B cell (primary cell): ENCODE measurements around the gene INSIG2. TPM values are rescaled to one million over a fixed set of nuclear protein-coding genes. Genes with fewer than 3 reads are reported as not detected.
A peak's percentile ranks its signal among the peaks of the same experiment; 100 is the strongest.

Experiments used
- ATAC-seq: fragments of 200-7000 bp; cut with Tn5 transposase; one replicate; pipeline ENCODE4 v1.10.0; 2021; ENCODE audit warnings: low read depth, mild to moderate bottlenecking, moderate number of reproducible peaks, moderate library complexity
- CTCF ChIA-PET: fragments of 350-600 bp; sonication (Branson Sonifier 250); formaldehyde crosslinking; loops from one replicate; lab custom pipeline; 2021; ENCODE audit warnings: antibody characterized with exemption, inconsistent platforms; lab: Charles Lee
- POLR2A ChIA-PET: fragments of 350-600 bp; sonication (Branson Sonifier 250); formaldehyde crosslinking; loops from one replicate; lab custom pipeline; 2021; ENCODE audit warnings: antibody characterized with exemption; lab: Charles Lee
- DNase-seq: peaks from one replicate; pipeline ENCODE4 v3.0.0; 2013
- H2AFZ ChIP-seq: 2 replicates; pipeline ENCODE4 v1.6.1; 2012; ENCODE audit warnings: mild to moderate bottlenecking, low read depth, low read length; ENCODE audit not compliant: insufficient read depth, poor library complexity, severe bottlenecking
- H3K27ac ChIP-seq, 2 donors: 1 replicate in 1 of 2; 2 replicates in 1 of 2; pipeline ENCODE4 v1.5.1; 2012 to 2013; ENCODE audit warnings: low read length in 2 of 2, mild to moderate bottlenecking in 2 of 2, moderate library complexity in 1 of 2
- H3K27me3 ChIP-seq, 4 experiments: fragments of 200-600 bp in 1 of 4; sonication (generic) in 1 of 4; replicated peaks in 1 of 4; 1 replicate in 2 of 4; 2 replicates in 2 of 4; pipeline versions ENCODE4 v1.6.1 to v1.7.0; 2013 to 2016; ENCODE audit warnings: low read length in 3 of 4, mild to moderate bottlenecking in 2 of 4, mixed read lengths in 1 of 4, moderate library complexity in 1 of 4; ENCODE audit not compliant: insufficient read depth in 4 of 4, control insufficient read depth in 3 of 4; ENCODE audit errors: control extremely low read depth in 1 of 4
- H3K36me3 ChIP-seq, 2 experiments: replicated peaks in 1 of 2; 1 replicate in 1 of 2; 2 replicates in 1 of 2; pipeline versions ENCODE4 v1.6.1 to v1.7.1; 2013; ENCODE audit warnings: low read length in 1 of 2; ENCODE audit not compliant: insufficient read depth in 2 of 2, control insufficient read depth in 1 of 2; ENCODE audit errors: control extremely low read depth in 1 of 2, extremely low read depth in 1 of 2
- H3K4me1 ChIP-seq, 2 donors: fragments of 200-600 bp in 1 of 2; sonication (generic) in 1 of 2; 1 replicate in 1 of 2; 2 replicates in 1 of 2; pipeline versions ENCODE4 v1.5.1 to v1.6.1; 2013 to 2017; ENCODE audit warnings: low read length in 2 of 2; ENCODE audit not compliant: control insufficient read depth in 2 of 2, insufficient read depth in 2 of 2
- H3K4me2 ChIP-seq: replicated peaks from 2 replicates; pipeline ENCODE3; 2012; ENCODE audit warnings: mild to moderate bottlenecking, low read depth, low read length; ENCODE audit not compliant: poor library complexity, severe bottlenecking
- H3K4me3 ChIP-seq, 5 experiments: fragments of 200-600 bp in 1 of 5; sonication (generic) in 1 of 5; 1 replicate in 3 of 5; 2 replicates in 2 of 5; pipeline versions ENCODE4 v1.5.1 to v1.7.0; 2011 to 2016; ENCODE audit warnings: low read length in 4 of 5, mild to moderate bottlenecking in 4 of 5, low read depth in 2 of 5, control low read depth in 1 of 5, moderate library complexity in 1 of 5; ENCODE audit not compliant: insufficient read depth in 1 of 5; ENCODE audit errors: control extremely low read depth in 1 of 5, extremely low read depth in 1 of 5
- H3K79me2 ChIP-seq: fragments of 200-600 bp; sonication (generic); one replicate; pipeline ENCODE4 v1.6.0; 2016; ENCODE audit warnings: low read length; ENCODE audit not compliant: control insufficient read depth, insufficient read depth
- H3K9ac ChIP-seq: fragments of 200-600 bp; sonication (generic); 2 replicates; pipeline ENCODE4 v1.6.1; 2017; ENCODE audit warnings: mild to moderate bottlenecking, low read length, moderate library complexity
- H3K9me3 ChIP-seq, 3 donors: one replicate each; pipeline versions ENCODE4 v1.6.1 to v1.7.1; 2013; ENCODE audit warnings: low read length in 2 of 3; ENCODE audit not compliant: control insufficient read depth in 2 of 3, insufficient read depth in 1 of 3; ENCODE audit errors: control extremely low read depth in 1 of 3
- H4K20me1 ChIP-seq: 2 replicates; pipeline ENCODE4 v1.6.0; 2012; ENCODE audit warnings: mild to moderate bottlenecking, low read length; ENCODE audit not compliant: insufficient read depth, control insufficient read depth, poor library complexity, severe bottlenecking
- H3K27ac Mint-ChIP-seq: one replicate; pipeline ENCODE4 v1.8.0; 2021; ENCODE audit warnings: mixed read lengths
- H3K27me3 Mint-ChIP-seq: one replicate; pipeline ENCODE4 v1.8.0; 2021; ENCODE audit warnings: mixed read lengths
- H3K4me1 Mint-ChIP-seq: one replicate; pipeline ENCODE4 v1.8.0; 2021; ENCODE audit warnings: mixed read lengths
- H3K4me3 Mint-ChIP-seq: one replicate; pipeline ENCODE4 v1.8.0; 2021; ENCODE audit warnings: mixed read lengths
- H3K9me3 Mint-ChIP-seq: one replicate; pipeline ENCODE4 v1.8.0; 2022; ENCODE audit warnings: mixed read lengths; ENCODE audit not compliant: insufficient read depth
- CTCF ChIP-seq: fragments of 200-600 bp; IDR thresholded peaks from one replicate; pipeline ENCODE4 v1.8.0; 2022; ENCODE audit warnings: antibody characterized with exemption, mild to moderate bottlenecking
- EZH2 ChIP-seq: IDR thresholded peaks from 2 replicates; pipeline ENCODE4 v1.6.1; 2012; ENCODE audit warnings: borderline replicate concordance, low read depth, mild to moderate bottlenecking, moderate library complexity, low read length; ENCODE audit not compliant: insufficient read depth, poor library complexity, severe bottlenecking
- WGBS: methylation state at CpG from one replicate; pipeline ENCODE4 v1.1.5; 2013; ENCODE audit warnings: missing lambda C conversion rate; ENCODE audit not compliant: insufficient coverage; 5-methylcytosine and 5-hydroxymethylcytosine counted together
- intact Hi-C: fragments of 100-400 bp; cut with micrococcal nuclease; formaldehyde crosslinking; loops from one replicate; pipeline ENCODE4 v1.10.0; 2022
- polyA plus RNA-seq: library from polyadenylated mRNA; depleted of rRNA; stranded (reverse); fragments of >200 nt; gene quantifications from 2 replicates; pipeline ENCODE4 v1.2.3, GENCODE V29; 2012
- total RNA-seq, 2 donors: library from RNA; stranded (reverse); fragments of 120-200 nt in 1 of 2; gene quantifications; 1 replicate in 1 of 2; 2 replicates in 1 of 2; pipeline versions ENCODE4 v1.2.3 to v1.2.4, GENCODE V29; 2013 to 2022

INSIG2 gene
- total and polyA plus RNA-seq, 2 donors (not counting 1 experiment from before 2014, with no cell fraction given) = 14.2 to 29.5 TPM

DNA sequence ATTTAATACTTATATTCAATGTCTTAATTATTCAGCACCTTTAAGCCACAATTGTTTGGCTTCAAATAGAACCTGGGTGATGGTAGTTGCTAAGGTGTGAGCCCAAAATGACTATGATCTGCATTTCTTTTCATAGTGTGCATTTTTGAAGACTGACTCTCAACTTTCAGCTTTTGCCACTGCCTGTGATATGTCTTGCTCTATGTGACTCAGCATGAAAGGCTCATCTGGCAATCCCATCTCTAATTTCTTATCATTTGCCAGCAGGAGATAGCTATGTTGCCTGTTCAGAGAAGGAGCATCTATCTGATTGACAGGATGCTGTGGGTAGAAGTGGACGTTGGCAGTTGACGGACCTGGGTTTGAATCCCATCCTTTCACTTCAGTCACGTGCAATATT is 39.9 kb upstream of the INSIG2 start:
- Histone ChIP-seq H3K9ac (no peak overlapping the region), H3K27ac (no peak overlapping the region), H3K27me3 (peaks cover 0 to 9% (median 3%) of the 10 kb centered on the region in 4 experiments), H3K36me3 (no peaks in the 10 kb centered on the region), H3K4me3 (no peak overlapping the region), H3K9me3 (no peaks in the 10 kb centered on the region), H3K4me1 (peaks cover 0 to 5% of the 10 kb centered on the region in 2 donors), H3K79me2 (no peaks in the 10 kb centered on the region), H2AFZ (no peak overlapping the region), H3K4me2 (no peak overlapping the region), H4K20me1 (no peaks in the 10 kb centered on the region)
- no peak for TF ChIP-seq CTCF
- TF ChIP-seq EZH2 = no peak
- H3K4me3 Mint-ChIP-seq = no peak overlapping the region
- no peaks in the 10 kb centered on the region for H3K9me3 Mint-ChIP-seq
- no peak overlapping the region for H3K27ac Mint-ChIP-seq
- no peak for ATAC-seq
- peaks cover 10% of the 10 kb centered on the region for H3K4me1 Mint-ChIP-seq
- DNase-seq = no peak
- H3K27me3 Mint-ChIP-seq = peaks cover 15% of the 10 kb centered on the region
- WGBS = no CpG with 5 or more reads among the region's 3 CpGs
- ChIA-PET POLR2A (no interaction called here), CTCF (interaction anchor here (0.9 to 20.1 kb wide), 4 partner anchors 14 to 807 kb away, joined by 3 to 784 read pairs (median 12); no protein-coding TSS in a partner anchor)
- intact Hi-C loops = loop anchor here (5.0 kb wide), 1 partner anchor 154 kb away; no protein-coding TSS in a partner anchor

- Histone ChIP-seq H3K27ac (no peak overlapping the region), H3K4me1 (peaks cover under 1 to 7% of the 10 kb centered on the region in 2 donors), H3K79me2 (no peaks in the 10 kb centered on the region), H3K9ac (no peak overlapping the region), H3K4me3 (no peak overlapping the region), H3K4me2 (no peak overlapping the region), H3K36me3 (no peaks in the 10 kb centered on the region), H3K27me3 (peaks cover 0 to 9% (median 3%) of the 10 kb centered on the region in 4 experiments), H4K20me1 (no peaks in the 10 kb centered on the region), H2AFZ (no peak overlapping the region), H3K9me3 (no peaks in the 10 kb centered on the region)
- Mint-ChIP-seq H3K4me1 (peaks cover 11% of the 10 kb centered on the region), H3K9me3 (no peaks in the 10 kb centered on the region), H3K27me3 (peaks cover 7% of the 10 kb centered on the region), H3K27ac (peak overlapping the region; percentile 2), H3K4me3 (no peak overlapping the region)
- DNase-seq (no peak), ATAC-seq (no peak)
- intact Hi-C loops = loop anchor here (5.0 kb wide), 1 partner anchor 153 kb away; no protein-coding TSS in a partner anchor
- CTCF ChIA-PET = interaction anchor here (1.1 to 20.1 kb wide), 2 partner anchors 14 to 46 kb away, joined by 3 to 784 read pairs; no protein-coding TSS in a partner anchor
- 100% methylated on average over 1 of the region's 3 CpGs for WGBS
- POLR2A ChIA-PET = no interaction called here
- TF ChIP-seq CTCF (no peak), EZH2 (no peak)
Measured at GRCh38 chr2:118049140-118049815, 39.0 kb upstream of the INSIG2 start.
